SIG-M5 treated with dmso at 0.1 percent for 504 hours (cell line): ENCODE data around the gene NOLC1.
"Not testable (repeated sequence)": the region's sequence is repeated elsewhere in the genome, so short reads cannot be mapped to it uniquely, and the experiment has no call there.

Source experiments
- DNase-seq: peaks from one replicate; lab custom pipeline; 2025; ENCODE audit not compliant: unreplicated experiment; lab: John Stamatoyannopoulos, UW

NOLC1 gene

GRCh38 chr10:102153093-102153620, 968 bp downstream of the NOLC1 start:
- no peak for DNase-seq

- no peak for DNase-seq
These were observed 2.4 kb downstream of the NOLC1 start for GRCh38 chr10:102154466-102155116.

- DNase-seq = no peak
These were observed 5.0 kb downstream of the NOLC1 start for GRCh38 chr10:102157224-102157623.

- DNase-seq = no peak
These were observed 6.9 kb downstream of the NOLC1 start for GRCh38 chr10:102159051-102159597.

- no peak for DNase-seq
These were observed 7.6 kb downstream of the NOLC1 start for GRCh38 chr10:102159831-102160230.

- no peak for DNase-seq
These were observed 11.3 kb downstream of the NOLC1 start for GRCh38 chr10:102163342-102163989.

- DNase-seq = no peak
These were observed 15.7 kb downstream of the NOLC1 start for GRCh38 chr10:102167861-102168260.

- DNase-seq = no peak
These were observed 18.4 kb downstream of the NOLC1 start for GRCh38 chr10:102170602-102171001.

- no peak for DNase-seq
These were observed 20.1 kb downstream of the NOLC1 start for GRCh38 chr10:102172288-102172687.

GRCh38 chr10:102175415-102175814, 23.2 kb downstream of the NOLC1 start:
- DNase-seq = no peak

- DNase-seq = no peak
These were observed 32.4 kb downstream of the NOLC1 start for GRCh38 chr10:102184606-102185005.

GRCh38 chr10:102185272-102185671, 33.1 kb downstream of the NOLC1 start:
- DNase-seq = no peak

GRCh38 chr10:102185811-102186527, 33.8 kb downstream of the NOLC1 start:
- no peak for DNase-seq

- no peak for DNase-seq
These were observed 36.2 kb downstream of the NOLC1 start for GRCh38 chr10:102188298-102188940.

- not testable (repeated sequence) for DNase-seq
These were observed 37.0 kb downstream of the NOLC1 start for GRCh38 chr10:102188941-102189898.

GRCh38 chr10:102191956-102192355, 39.8 kb downstream of the NOLC1 start:
- no peak for DNase-seq

GRCh38 chr10:102195296-102195870, 43.2 kb downstream of the NOLC1 start:
- no peak for DNase-seq

GRCh38 chr10:102196893-102197292, 44.7 kb downstream of the NOLC1 start:
- no peak for DNase-seq

GRCh38 chr10:102198027-102198426, 45.8 kb downstream of the NOLC1 start:
- no peak for DNase-seq
